Measurements from ENCODE around the gene PUM1. TPM values are rescaled to one million over a fixed set of nuclear protein-coding genes. Genes with fewer than 3 reads are reported as not detected.

Gene PUM1
- total and polyA plus RNA-seq, 2 of the 4 experiments (the other 2 are of a cell fraction), result 75.4 to 137 TPM

DNA sequence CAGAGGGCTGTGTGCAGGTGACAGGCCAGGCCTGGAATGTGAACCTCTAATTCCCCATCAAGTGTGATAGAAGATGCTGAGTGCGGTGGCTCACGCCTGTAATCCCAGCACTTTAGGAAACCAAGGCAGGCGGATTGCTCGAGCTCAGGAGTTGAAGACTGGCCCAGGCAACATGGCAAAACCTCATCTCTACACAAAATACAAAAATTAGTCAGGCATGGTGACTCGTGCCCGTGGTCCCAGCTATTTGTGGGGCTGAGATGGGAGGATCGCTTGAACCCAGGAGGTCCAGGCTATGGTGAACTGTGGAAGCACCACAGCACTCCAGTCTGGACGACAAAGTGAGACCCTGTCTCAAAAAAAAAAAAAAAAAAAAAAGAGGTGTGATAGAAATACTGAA, 40.1 kb upstream of the PUM1 start:
- ChIA-PET CTCF (interaction anchor here (0.7 kb wide), 2 partner anchors 98 to 300 kb away, joined by 4 read pairs; no protein-coding TSS in a partner anchor), POLR2A (ENCODE audit: unreplicated experiment) (no interaction called here)
- no TSS peak for BruUV-seq (replicated peaks)
- intact Hi-C loops (cut with micrococcal nuclease) (no loop called here), dilution Hi-C loops (cut with HindIII; ENCODE audit: low sequenced_read_pairs, unreplicated experiment) (no loop called here), in situ Hi-C loops (cut with MboI; ENCODE audit: low sequenced_read_pairs) (no loop called here)
- Histone ChIP-seq H3K27me3 (ENCODE audit: control insufficient read depth, insufficient read depth, low read length) (no peaks in the 10 kb centered on the region; the same call in 1 of the 2 replicates), H3K9ac (ENCODE audit: low read depth, low read length) (no peak overlapping the region), H3K23ac (ENCODE audit: low read depth, low read length) (no peak overlapping the region), H3K27ac (ENCODE audit: insufficient read depth, low read length) (no peak overlapping the region), H3K4ac (ENCODE audit: low read depth, low read length) (no peak overlapping the region), H2BK120ac (ENCODE audit: low read depth, low read length) (no peak overlapping the region), H2BK15ac (ENCODE audit: low read depth, low read length) (no peak overlapping the region), H2BK5ac (ENCODE audit: low read depth, low read length, poor library complexity, severe bottlenecking) (no peak overlapping the region), H2BK20ac (ENCODE audit: low read depth, low read length) (no peak overlapping the region), H3K36me3 (ENCODE audit: control insufficient read depth, insufficient read depth, low read length) (no peaks in the 10 kb centered on the region), H3K4me2 (ENCODE audit: low read depth, low read length) (no peak overlapping the region), H4K5ac (ENCODE audit: low read depth, low read length) (no peak overlapping the region), H2AK5ac (ENCODE audit: low read depth, low read length) (no peak overlapping the region), H3K18ac (ENCODE audit: low read depth, low read length) (no peak overlapping the region), H3K56ac (ENCODE audit: extremely low read depth, insufficient read depth, low read length) (no peak overlapping the region), H2AK9ac (replicated peaks; ENCODE audit: low read depth, low read length, poor library complexity) (no peak overlapping the region), H3K4me1 (ENCODE audit: control insufficient read depth, insufficient read depth, low read length) (peaks cover 8% of the 10 kb centered on the region), H2AFZ (replicated peaks; ENCODE audit: low read length, poor library complexity) (no peak overlapping the region), H3K9me1 (ENCODE audit: insufficient read depth, low read length) (0 out of 2 replicates have a peak, but pooled peaks cover 8% of the 10 kb centered on the region), H3K9me3 (ENCODE audit: control insufficient read depth, insufficient read depth, low read length) (no peaks in the 10 kb centered on the region), H4K91ac (ENCODE audit: insufficient read depth, low read depth, low read length) (no peak overlapping the region), H3K14ac (replicated peaks; ENCODE audit: low read depth, low read length) (no peak overlapping the region), H3K4me3 (ENCODE audit: insufficient read depth, low read depth, low read length) (no peak overlapping the region), H3K79me1 (ENCODE audit: low read depth in 1 of 2, low read length in 2 of 2) (no peaks in the 10 kb centered on the region), H4K8ac (ENCODE audit: low read depth in 2 of 2, low read length in 2 of 2) (no peak overlapping the region), H4K20me1 (ENCODE audit: insufficient read depth, low read length) (no peaks in the 10 kb centered on the region)
- peak; percentile 23 for DNase-seq
- WGBS, 2 experiments (ENCODE audit: extremely low coverage in 2 of 2, insufficient read length in 1 of 2), result no CpG with 5 or more reads among the region's 8 CpGs
- no peak for TF ChIP-seq SMC3 (IDR thresholded peaks at IDR 0.05; ENCODE audit: low read depth, low read length)
- no peak for TF ChIP-seq RAD21 (IDR thresholded peaks at IDR 0.05; ENCODE audit: low read length)
- no peak for TF ChIP-seq MXI1 (IDR thresholded peaks at IDR 0.05; ENCODE audit: borderline replicate concordance, low read depth, low read length)
- TF ChIP-seq MAZ (IDR thresholded peaks at IDR 0.05; ENCODE audit: borderline replicate concordance, low read depth, low read length), result no peak
- ATAC-seq (ENCODE audit: low read depth), result no peak

Data from IMR-90 (cell line).